ENCODE measurements around the gene POLRMT. TPM values are rescaled to one million over a fixed set of nuclear protein-coding genes. Genes with fewer than 3 reads are reported as not detected.

POLRMT gene
- total RNA-seq, 2 experiments from 2014 or later, result 50.6 to 51.0 TPM

DNA sequence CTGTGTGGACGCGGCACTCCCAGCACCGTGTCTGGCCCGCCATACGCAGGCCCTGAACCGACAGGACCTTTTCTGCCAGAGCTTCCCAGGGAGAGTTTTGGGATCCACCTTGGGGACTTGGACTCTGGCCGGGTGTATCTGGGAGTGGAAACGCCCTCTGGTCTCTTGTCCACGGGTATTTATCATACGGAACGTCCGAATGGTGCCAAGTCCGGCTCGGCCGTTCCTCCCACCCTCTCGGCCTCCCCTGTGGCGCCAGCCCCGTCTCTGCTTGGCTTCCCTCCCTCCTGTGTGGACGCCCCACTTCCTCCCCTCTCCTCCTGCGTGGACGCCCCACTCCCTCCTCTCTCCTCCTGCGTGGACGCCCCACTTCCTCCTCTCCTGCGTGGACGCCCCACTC lies 31.5 kb downstream of the POLRMT start:
- Mint-ChIP-seq H3K4me3 (no peak overlapping the region), H3K9me3 (ENCODE audit: insufficient read depth) (no peaks in the 10 kb centered on the region), H3K27ac (no peak overlapping the region), H3K27me3 (ENCODE audit: low read depth) (no peaks in the 10 kb centered on the region), H3K4me1 (ENCODE audit: low read depth) (no peaks in the 10 kb centered on the region), H3K36me3 (ENCODE audit: low read depth) (no peaks in the 10 kb centered on the region)
- no peak for DNase-seq
- no peak for ATAC-seq
- POLR2A ChIA-PET, result no interaction called here
- CTCF ChIA-PET, result no interaction called here

DNA sequence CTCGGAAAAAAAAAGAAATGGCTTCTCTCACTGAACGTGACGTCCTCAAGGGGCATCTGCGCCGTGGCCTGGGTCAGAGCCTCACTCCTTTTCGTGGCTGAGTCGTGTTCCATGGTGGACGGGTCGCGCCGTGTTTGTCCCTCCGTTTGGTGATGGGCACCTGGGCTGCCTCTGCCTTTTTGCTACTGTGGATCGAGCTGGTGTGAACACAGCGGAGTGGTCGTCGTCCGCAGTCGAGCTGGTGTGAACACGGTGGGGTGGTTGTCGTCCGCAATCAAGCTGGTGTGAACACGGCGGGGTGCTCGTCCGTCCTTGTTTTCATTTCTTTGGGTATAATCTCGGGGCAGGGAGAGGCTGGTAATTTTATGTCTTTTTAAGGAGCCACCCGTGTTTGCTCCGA lies 32.0 kb downstream of the POLRMT start:
- Mint-ChIP-seq H3K4me3 (no peak overlapping the region), H3K36me3 (ENCODE audit: low read depth) (no peaks in the 10 kb centered on the region), H3K27me3 (ENCODE audit: low read depth) (no peaks in the 10 kb centered on the region), H3K4me1 (ENCODE audit: low read depth) (no peaks in the 10 kb centered on the region), H3K27ac (no peak overlapping the region), H3K9me3 (ENCODE audit: insufficient read depth) (no peaks in the 10 kb centered on the region)
- POLR2A ChIA-PET, result no interaction called here
- DNase-seq (no peak), ATAC-seq (no peak)
- CTCF ChIA-PET, result no interaction called here

- Mint-ChIP-seq H3K36me3 (ENCODE audit: low read depth) (no peaks in the 10 kb centered on the region), H3K9me3 (ENCODE audit: insufficient read depth) (no peaks in the 10 kb centered on the region), H3K4me1 (ENCODE audit: low read depth) (no peaks in the 10 kb centered on the region), H3K4me3 (no peak overlapping the region), H3K27ac (no peak overlapping the region), H3K27me3 (ENCODE audit: low read depth) (peaks cover 3% of the 10 kb centered on the region)
- DNase-seq, result no peak
- CTCF ChIA-PET, result no interaction called here
- POLR2A ChIA-PET, result interaction anchor here (0.7 kb wide), 1 partner anchor 1643 kb away, joined by 3 read pairs; no protein-coding TSS in a partner anchor
- ATAC-seq, result no peak
Observed at GRCh38 chr19:597406-598315, 35.7 kb downstream of the POLRMT start.

GRCh38 chr19:596263-596655 lies 37.1 kb downstream of the POLRMT start:
- no peaks in the 10 kb centered on the region for H3K36me3 Mint-ChIP-seq (ENCODE audit: low read depth)
- H3K4me3 Mint-ChIP-seq, result no peak overlapping the region
- peaks cover under 1% of the 10 kb centered on the region for H3K4me1 Mint-ChIP-seq (ENCODE audit: low read depth)
- H3K27me3 Mint-ChIP-seq (ENCODE audit: low read depth), result peaks cover 5% of the 10 kb centered on the region
- H3K27ac Mint-ChIP-seq, result no peak overlapping the region
- H3K9me3 Mint-ChIP-seq (ENCODE audit: insufficient read depth), result no peaks in the 10 kb centered on the region
- ATAC-seq (no peak), DNase-seq (no peak)
- CTCF ChIA-PET, result no interaction called here
- POLR2A ChIA-PET, result no interaction called here

DNA sequence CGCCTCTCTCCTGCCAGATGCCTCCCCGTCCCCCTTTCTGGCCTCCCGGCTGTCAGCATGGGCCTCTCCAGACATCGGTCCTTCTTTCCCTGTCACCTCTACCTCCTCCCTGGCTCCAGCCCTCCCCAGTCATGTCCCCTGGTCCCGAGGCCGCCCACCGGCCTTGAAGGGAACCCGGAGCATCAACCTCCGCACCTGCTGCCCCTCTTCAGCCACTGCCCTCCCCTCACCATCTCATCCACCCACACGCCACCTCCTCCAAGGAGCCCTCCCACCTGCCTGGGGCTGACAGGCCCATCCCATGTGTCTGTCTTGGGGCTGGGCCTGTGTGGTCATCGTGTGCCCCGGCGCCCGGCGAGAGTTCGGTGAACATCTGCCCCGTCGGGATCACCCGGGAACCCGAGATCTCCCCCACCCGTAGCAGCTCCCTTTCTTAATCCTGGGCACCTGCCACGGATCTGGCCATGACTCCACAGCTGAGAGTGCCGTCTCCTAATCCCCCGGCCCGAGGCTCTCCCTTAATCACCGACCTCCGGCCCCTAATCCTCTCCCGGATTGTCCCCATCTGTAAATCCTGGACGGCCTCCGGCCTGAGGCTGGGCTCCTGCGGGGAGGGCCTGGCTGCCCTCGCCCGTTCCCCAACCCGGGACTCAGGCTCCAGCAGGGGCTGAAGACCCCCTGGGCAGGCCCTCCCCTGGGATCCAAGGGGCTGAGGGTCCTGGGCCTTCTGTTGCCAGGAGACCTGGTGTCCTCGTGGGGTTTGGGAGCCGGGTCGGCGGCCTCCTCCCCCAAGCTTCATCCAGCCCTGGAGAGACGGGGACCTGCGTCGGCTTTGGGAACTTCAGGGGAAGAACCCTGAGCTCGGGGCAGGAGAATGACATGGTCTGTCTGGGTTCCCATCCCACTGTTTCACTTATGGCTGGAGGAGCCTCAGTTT lies 37.7 kb downstream of the POLRMT start:
- ATAC-seq (no peak), DNase-seq (no peak)
- ChIA-PET CTCF (interaction anchor here (2.8 kb wide), 1 partner anchor 11 kb away, joined by 6 read pairs; no protein-coding TSS in a partner anchor), POLR2A (no interaction called here)
- Mint-ChIP-seq H3K4me3 (no peak overlapping the region), H3K27me3 (ENCODE audit: low read depth) (peaks cover 8% of the 10 kb centered on the region), H3K27ac (no peak overlapping the region), H3K36me3 (ENCODE audit: low read depth) (no peaks in the 10 kb centered on the region), H3K9me3 (ENCODE audit: insufficient read depth) (no peaks in the 10 kb centered on the region), H3K4me1 (ENCODE audit: low read depth) (peaks cover 2% of the 10 kb centered on the region)

DNA sequence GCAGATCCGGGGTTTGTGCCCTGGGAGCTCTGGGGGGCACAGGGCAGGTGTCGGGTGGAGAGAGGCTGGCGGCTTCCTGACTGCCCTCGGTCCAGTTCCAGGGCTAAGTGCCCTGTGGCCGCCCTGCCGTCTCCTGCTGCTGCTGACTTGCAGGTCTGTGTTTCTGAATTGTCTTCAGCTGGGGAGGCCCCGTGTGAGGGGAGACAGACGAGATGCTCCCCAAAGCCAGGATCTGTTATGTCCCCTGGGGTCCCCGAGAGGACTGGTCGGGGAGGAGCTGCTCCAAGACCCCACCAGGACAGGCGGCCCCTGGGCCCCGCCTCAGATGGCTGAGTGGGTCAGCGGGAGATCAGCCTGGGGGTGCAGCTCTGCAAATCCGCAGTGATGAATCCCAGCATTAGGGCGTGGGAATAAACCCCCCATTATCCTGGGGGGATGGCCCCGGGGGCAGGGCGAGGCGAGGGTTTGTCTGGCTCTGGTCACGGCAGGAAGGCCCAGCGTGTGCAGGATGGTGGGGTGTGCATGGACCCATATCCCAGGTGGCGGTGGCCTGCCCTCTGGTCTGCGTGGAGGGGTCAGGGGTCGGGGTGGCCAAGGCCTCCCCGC lies 39.0 kb downstream of the POLRMT start:
- H3K4me1 Mint-ChIP-seq (ENCODE audit: low read depth), result peaks cover 2% of the 10 kb centered on the region
- ATAC-seq (no peak), DNase-seq (no peak)
- H3K27ac Mint-ChIP-seq, result no peak overlapping the region
- ChIA-PET CTCF (interaction anchor here (2.8 kb wide), 1 partner anchor 10 kb away, joined by 6 read pairs; no protein-coding TSS in a partner anchor), POLR2A (no interaction called here)
- H3K36me3 Mint-ChIP-seq (ENCODE audit: low read depth), result no peaks in the 10 kb centered on the region
- H3K9me3 Mint-ChIP-seq (ENCODE audit: insufficient read depth), result no peaks in the 10 kb centered on the region
- peaks cover 8% of the 10 kb centered on the region for H3K27me3 Mint-ChIP-seq (ENCODE audit: low read depth)
- no peak overlapping the region for H3K4me3 Mint-ChIP-seq

DNA sequence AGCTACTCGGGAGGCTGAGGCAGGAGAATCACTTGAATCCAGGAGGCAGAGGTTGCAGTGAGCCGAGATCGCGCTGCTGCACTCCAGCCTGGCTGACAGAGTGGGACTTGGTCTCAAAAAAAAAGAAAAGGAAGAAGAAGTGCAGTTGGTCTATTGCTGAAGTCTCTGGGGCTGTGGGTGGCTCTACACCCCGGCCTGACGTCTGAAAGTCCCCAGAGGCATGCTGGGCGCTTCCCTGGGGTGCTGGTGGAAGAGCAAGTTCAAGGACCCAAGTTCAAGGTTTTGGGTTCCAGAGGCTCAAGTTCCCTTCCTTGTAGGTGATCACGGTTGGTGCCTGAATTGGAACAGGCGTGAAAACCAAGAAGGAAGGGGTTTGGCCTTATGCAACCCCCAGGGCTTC lies 39.8 kb downstream of the POLRMT start:
- peaks cover 14% of the 10 kb centered on the region for H3K27me3 Mint-ChIP-seq (ENCODE audit: low read depth)
- H3K4me1 Mint-ChIP-seq (ENCODE audit: low read depth), result peaks cover 2% of the 10 kb centered on the region
- POLR2A ChIA-PET, result no interaction called here
- no peaks in the 10 kb centered on the region for H3K9me3 Mint-ChIP-seq (ENCODE audit: insufficient read depth)
- H3K27ac Mint-ChIP-seq, result no peak overlapping the region
- CTCF ChIA-PET, result interaction anchor here (2.8 kb wide), 1 partner anchor 9 kb away, joined by 6 read pairs; no protein-coding TSS in a partner anchor
- H3K4me3 Mint-ChIP-seq, result no peak overlapping the region
- no peak for DNase-seq
- ATAC-seq, result no peak
- no peaks in the 10 kb centered on the region for H3K36me3 Mint-ChIP-seq (ENCODE audit: low read depth)

- H3K36me3 Mint-ChIP-seq (ENCODE audit: low read depth), result no peaks in the 10 kb centered on the region
- H3K9me3 Mint-ChIP-seq (ENCODE audit: insufficient read depth), result no peaks in the 10 kb centered on the region
- H3K4me3 Mint-ChIP-seq, result no peak overlapping the region
- H3K4me1 Mint-ChIP-seq (ENCODE audit: low read depth), result peaks cover 2% of the 10 kb centered on the region
- ATAC-seq, result no peak
- no peak for DNase-seq
- H3K27ac Mint-ChIP-seq, result no peak overlapping the region
- ChIA-PET POLR2A (no interaction called here), CTCF (interaction anchor here (2.8 kb wide), 1 partner anchor 9 kb away, joined by 6 read pairs; no protein-coding TSS in a partner anchor)
- peaks cover 17% of the 10 kb centered on the region for H3K27me3 Mint-ChIP-seq (ENCODE audit: low read depth)
Observed at GRCh38 chr19:593055-593454, 40.3 kb downstream of the POLRMT start.

- ChIA-PET CTCF (no interaction called here), POLR2A (no interaction called here)
- H3K9me3 Mint-ChIP-seq (ENCODE audit: insufficient read depth), result no peaks in the 10 kb centered on the region
- no peak overlapping the region for H3K27ac Mint-ChIP-seq
- no peak overlapping the region for H3K4me3 Mint-ChIP-seq
- DNase-seq (no peak), ATAC-seq (no peak)
- no peaks in the 10 kb centered on the region for H3K36me3 Mint-ChIP-seq (ENCODE audit: low read depth)
- peaks cover 19% of the 10 kb centered on the region for H3K27me3 Mint-ChIP-seq (ENCODE audit: low read depth)
- peaks cover 2% of the 10 kb centered on the region for H3K4me1 Mint-ChIP-seq (ENCODE audit: low read depth)
Observed at GRCh38 chr19:592101-592500, 41.2 kb downstream of the POLRMT start.

DNA sequence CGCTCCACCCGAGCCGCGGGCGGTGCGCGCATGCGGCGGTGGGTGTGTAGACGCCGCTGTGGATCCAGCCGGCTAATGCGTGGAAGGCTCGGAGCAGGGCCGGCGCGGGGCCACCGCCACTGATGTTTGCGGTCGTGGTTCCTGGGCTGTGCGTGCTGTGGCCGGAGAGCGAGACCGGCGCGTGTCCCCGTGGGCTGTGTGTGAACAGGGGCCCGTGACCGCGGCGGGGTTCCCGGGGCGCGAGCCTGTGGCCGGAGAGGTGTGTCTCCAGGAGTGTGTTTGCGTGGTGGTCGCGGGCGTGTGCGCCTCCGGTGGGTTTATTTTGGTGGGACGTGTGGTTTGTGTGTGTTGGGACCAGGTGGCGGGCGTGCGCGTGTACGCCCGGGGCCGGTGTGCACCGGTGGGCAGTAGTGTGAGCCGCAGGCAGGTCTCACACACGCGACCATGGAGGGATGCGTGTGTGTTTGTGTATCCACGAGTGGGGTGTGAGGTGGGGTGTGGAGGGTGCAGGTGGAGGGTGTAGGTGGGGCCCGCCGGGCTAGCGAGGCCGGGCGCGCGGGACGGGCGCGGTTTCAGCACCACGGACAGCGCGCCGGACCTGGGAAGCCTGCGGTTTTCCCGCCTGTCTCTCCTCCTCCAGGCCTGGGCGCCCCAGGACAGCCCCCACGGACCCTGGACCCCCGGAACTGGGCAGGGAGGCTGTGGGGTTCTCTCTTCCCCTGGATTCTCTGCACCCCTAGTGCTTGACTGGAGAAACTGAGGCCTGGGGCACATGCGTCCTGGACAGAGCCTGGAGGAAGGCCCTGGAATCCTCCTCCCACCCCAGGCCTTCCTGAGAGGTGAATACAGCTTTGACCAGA lies 42.0 kb downstream of the POLRMT start:
- Mint-ChIP-seq H3K9me3 (ENCODE audit: insufficient read depth) (no peaks in the 10 kb centered on the region), H3K27ac (no peak overlapping the region), H3K4me1 (ENCODE audit: low read depth) (peaks cover 2% of the 10 kb centered on the region), H3K27me3 (ENCODE audit: low read depth) (peaks cover 22% of the 10 kb centered on the region), H3K36me3 (ENCODE audit: low read depth) (no peaks in the 10 kb centered on the region), H3K4me3 (peak overlapping the region; percentile 31)
- ATAC-seq, result no peak
- ChIA-PET POLR2A (no interaction called here), CTCF (no interaction called here)
- DNase-seq, result no peak

GRCh38 chr19:590750-591098 lies 42.6 kb downstream of the POLRMT start:
- Mint-ChIP-seq H3K4me3 (no peak overlapping the region), H3K4me1 (ENCODE audit: low read depth) (peaks cover 2% of the 10 kb centered on the region), H3K36me3 (ENCODE audit: low read depth) (no peaks in the 10 kb centered on the region), H3K27ac (no peak overlapping the region), H3K9me3 (ENCODE audit: insufficient read depth) (no peaks in the 10 kb centered on the region), H3K27me3 (ENCODE audit: low read depth) (peaks cover 22% of the 10 kb centered on the region)
- ATAC-seq, result no peak
- ChIA-PET CTCF (no interaction called here), POLR2A (no interaction called here)
- DNase-seq, result no peak
